ENCODE results near the gene PLCG1.

The PLCG1 gene

GRCh38 chr20:41173791-41174341, 36.5 kb downstream of the PLCG1 start:
- Histone ChIP-seq H3K9ac (ENCODE audit: low read length) (no peak overlapping the region), H3K36me3 (ENCODE audit: control insufficient read depth, insufficient read depth, low read length) (peaks cover 9% of the 10 kb centered on the region), H3K27me3 (ENCODE audit: control insufficient read depth, insufficient read depth, low read length) (no peaks in the 10 kb centered on the region), H3K4me1 (ENCODE audit: control insufficient read depth, insufficient read depth, low read length) (no peaks in the 10 kb centered on the region), H3K4me3 (ENCODE audit: low read length) (no peak overlapping the region), H3K9me3 (ENCODE audit: control insufficient read depth, low read length) (no peaks in the 10 kb centered on the region)

GRCh38 chr20:41174373-41174772, 37.0 kb downstream of the PLCG1 start:
- Histone ChIP-seq H3K4me1 (ENCODE audit: control insufficient read depth, insufficient read depth, low read length) (no peaks in the 10 kb centered on the region), H3K9me3 (ENCODE audit: control insufficient read depth, low read length) (no peaks in the 10 kb centered on the region), H3K36me3 (ENCODE audit: control insufficient read depth, insufficient read depth, low read length) (peaks cover 9% of the 10 kb centered on the region), H3K9ac (ENCODE audit: low read length) (no peak overlapping the region), H3K4me3 (ENCODE audit: low read length) (no peak overlapping the region), H3K27me3 (ENCODE audit: control insufficient read depth, insufficient read depth, low read length) (no peaks in the 10 kb centered on the region)

- Histone ChIP-seq H3K36me3 (ENCODE audit: control insufficient read depth, insufficient read depth, low read length) (peaks cover 9% of the 10 kb centered on the region), H3K27me3 (ENCODE audit: control insufficient read depth, insufficient read depth, low read length) (no peaks in the 10 kb centered on the region), H3K4me3 (ENCODE audit: low read length) (no peak overlapping the region), H3K9me3 (ENCODE audit: control insufficient read depth, low read length) (no peaks in the 10 kb centered on the region), H3K9ac (ENCODE audit: low read length) (no peak overlapping the region), H3K4me1 (ENCODE audit: control insufficient read depth, insufficient read depth, low read length) (no peaks in the 10 kb centered on the region)
These were observed 37.4 kb downstream of the PLCG1 start for GRCh38 chr20:41174782-41175181.

GRCh38 chr20:41175201-41175651, 37.9 kb downstream of the PLCG1 start:
- Histone ChIP-seq H3K4me1 (ENCODE audit: control insufficient read depth, insufficient read depth, low read length) (no peaks in the 10 kb centered on the region), H3K9me3 (ENCODE audit: control insufficient read depth, low read length) (no peaks in the 10 kb centered on the region), H3K9ac (ENCODE audit: low read length) (no peak overlapping the region), H3K36me3 (ENCODE audit: control insufficient read depth, insufficient read depth, low read length) (peaks cover 9% of the 10 kb centered on the region), H3K27me3 (ENCODE audit: control insufficient read depth, insufficient read depth, low read length) (no peaks in the 10 kb centered on the region), H3K4me3 (ENCODE audit: low read length) (no peak overlapping the region)

GRCh38 chr20:41175727-41176330, 38.5 kb downstream of the PLCG1 start:
- H3K9ac ChIP-seq (ENCODE audit: low read length), result no peak overlapping the region
- H3K4me3 ChIP-seq (ENCODE audit: low read length), result no peak overlapping the region
- H3K9me3 ChIP-seq (ENCODE audit: control insufficient read depth, low read length), result no peaks in the 10 kb centered on the region
- no peaks in the 10 kb centered on the region for H3K4me1 ChIP-seq (ENCODE audit: control insufficient read depth, insufficient read depth, low read length)
- no peaks in the 10 kb centered on the region for H3K27me3 ChIP-seq (ENCODE audit: control insufficient read depth, insufficient read depth, low read length)
- peaks cover 9% of the 10 kb centered on the region for H3K36me3 ChIP-seq (ENCODE audit: control insufficient read depth, insufficient read depth, low read length)

GRCh38 chr20:41176711-41177552, 39.6 kb downstream of the PLCG1 start:
- H3K4me1 ChIP-seq (ENCODE audit: control insufficient read depth, insufficient read depth, low read length), result no peaks in the 10 kb centered on the region
- no peaks in the 10 kb centered on the region for H3K9me3 ChIP-seq (ENCODE audit: control insufficient read depth, low read length)
- no peak overlapping the region for H3K9ac ChIP-seq (ENCODE audit: low read length)
- H3K27me3 ChIP-seq (ENCODE audit: control insufficient read depth, insufficient read depth, low read length), result no peaks in the 10 kb centered on the region
- peaks cover 9% of the 10 kb centered on the region for H3K36me3 ChIP-seq (ENCODE audit: control insufficient read depth, insufficient read depth, low read length)
- H3K4me3 ChIP-seq (ENCODE audit: low read length), result no peak overlapping the region

- H3K9ac ChIP-seq (ENCODE audit: low read length), result no peak overlapping the region
- no peaks in the 10 kb centered on the region for H3K27me3 ChIP-seq (ENCODE audit: control insufficient read depth, insufficient read depth, low read length)
- H3K4me3 ChIP-seq (ENCODE audit: low read length), result no peak overlapping the region
- H3K9me3 ChIP-seq (ENCODE audit: control insufficient read depth, low read length), result no peaks in the 10 kb centered on the region
- H3K4me1 ChIP-seq (ENCODE audit: control insufficient read depth, insufficient read depth, low read length), result no peaks in the 10 kb centered on the region
- H3K36me3 ChIP-seq (ENCODE audit: control insufficient read depth, insufficient read depth, low read length), result peaks cover 9% of the 10 kb centered on the region
These were observed 40.3 kb downstream of the PLCG1 start for GRCh38 chr20:41177636-41178035.

- Histone ChIP-seq H3K27me3 (ENCODE audit: control insufficient read depth, insufficient read depth, low read length) (no peaks in the 10 kb centered on the region), H3K4me1 (ENCODE audit: control insufficient read depth, insufficient read depth, low read length) (no peaks in the 10 kb centered on the region), H3K9me3 (ENCODE audit: control insufficient read depth, low read length) (no peaks in the 10 kb centered on the region), H3K9ac (ENCODE audit: low read length) (no peak overlapping the region), H3K4me3 (ENCODE audit: low read length) (no peak overlapping the region), H3K36me3 (ENCODE audit: control insufficient read depth, insufficient read depth, low read length) (peaks cover 9% of the 10 kb centered on the region)
These were observed 41.2 kb downstream of the PLCG1 start for GRCh38 chr20:41178495-41178894.

- no peaks in the 10 kb centered on the region for H3K4me1 ChIP-seq (ENCODE audit: control insufficient read depth, insufficient read depth, low read length)
- no peaks in the 10 kb centered on the region for H3K27me3 ChIP-seq (ENCODE audit: control insufficient read depth, insufficient read depth, low read length)
- no peaks in the 10 kb centered on the region for H3K9me3 ChIP-seq (ENCODE audit: control insufficient read depth, low read length)
- no peak overlapping the region for H3K4me3 ChIP-seq (ENCODE audit: low read length)
- H3K36me3 ChIP-seq (ENCODE audit: control insufficient read depth, insufficient read depth, low read length), result peaks cover 8% of the 10 kb centered on the region
- H3K9ac ChIP-seq (ENCODE audit: low read length), result no peak overlapping the region
These were observed 41.6 kb downstream of the PLCG1 start for GRCh38 chr20:41178904-41179432.

- no peaks in the 10 kb centered on the region for H3K9me3 ChIP-seq (ENCODE audit: control insufficient read depth, low read length)
- H3K9ac ChIP-seq (ENCODE audit: low read length), result no peak overlapping the region
- no peaks in the 10 kb centered on the region for H3K4me1 ChIP-seq (ENCODE audit: control insufficient read depth, insufficient read depth, low read length)
These were observed 42.6 kb downstream of the PLCG1 start for GRCh38 chr20:41179961-41180360.

GRCh38 chr20:41180599-41181333, 43.4 kb downstream of the PLCG1 start:
- no peaks in the 10 kb centered on the region for H3K4me1 ChIP-seq (ENCODE audit: control insufficient read depth, insufficient read depth, low read length)
- no peaks in the 10 kb centered on the region for H3K27me3 ChIP-seq (ENCODE audit: control insufficient read depth, insufficient read depth, low read length)

More at GRCh38 chr20:41179961-41180360, 42.6 kb downstream of the PLCG1 start:
- Histone ChIP-seq H3K27me3 (ENCODE audit: control insufficient read depth, insufficient read depth, low read length) (no peaks in the 10 kb centered on the region), H3K36me3 (ENCODE audit: control insufficient read depth, insufficient read depth, low read length) (no peaks in the 10 kb centered on the region), H3K4me3 (ENCODE audit: low read length) (no peak overlapping the region)

More at GRCh38 chr20:41180599-41181333, 43.4 kb downstream of the PLCG1 start:
- H3K9me3 ChIP-seq (ENCODE audit: control insufficient read depth, low read length), result no peaks in the 10 kb centered on the region
- no peaks in the 10 kb centered on the region for H3K36me3 ChIP-seq (ENCODE audit: control insufficient read depth, insufficient read depth, low read length)
- no peak overlapping the region for H3K4me3 ChIP-seq (ENCODE audit: low read length)
- no peak overlapping the region for H3K9ac ChIP-seq (ENCODE audit: low read length)

Measured in mucosa of stomach (tissue), 1 donor.